ENCODE results near the gene ZNF850. TPM values are rescaled to one million over a fixed set of nuclear protein-coding genes. Genes with fewer than 3 reads are reported as not detected.

The ZNF850 gene
- total RNA-seq, 2 donors from 2014 or later: 3.8 to 4.2 TPM

GRCh38 chr19:36719687-36720556 is 52.7 kb downstream of the ZNF850 start:
- intact Hi-C loops (cut with DNase I): no loop called here
- no peak for ATAC-seq
- DNase-seq: no peak

GRCh38 chr19:36709423-36709822 is 63.2 kb downstream of the ZNF850 start:
- DNase-seq (no peak), ATAC-seq (no peak)
- intact Hi-C loops (cut with DNase I): no loop called here

GRCh38 chr19:36707134-36707533 is 65.5 kb downstream of the ZNF850 start:
- intact Hi-C loops (cut with DNase I): no loop called here
- DNase-seq (no peak), ATAC-seq (no peak)

GRCh38 chr19:36688058-36688457 is 84.5 kb downstream of the ZNF850 start:
- no peak for ATAC-seq
- intact Hi-C loops (cut with DNase I): no loop called here
- no peak for DNase-seq

- peak; percentile 99 for DNase-seq
- intact Hi-C loops (cut with DNase I): no loop called here
- ATAC-seq: peak; percentile 99 to 100
These were observed 85.2 kb downstream of the ZNF850 start, which contains the start of gene ZNF567 for GRCh38 chr19:36687214-36688056. TSS of gene ZNF567 (plus strand) at chr19:36687612. CDS start at chr19:36694868, 7,256 bp downstream.

- no peak for DNase-seq
- intact Hi-C loops (cut with DNase I): no loop called here
These were observed 86.0 kb downstream of the ZNF850 start for GRCh38 chr19:36686365-36687213.

GRCh38 chr19:36685835-36686234 is 86.8 kb downstream of the ZNF850 start:
- intact Hi-C loops (cut with DNase I): no loop called here
- DNase-seq: no peak
- no peak for ATAC-seq

More at GRCh38 chr19:36686365-36687213, 86.0 kb downstream of the ZNF850 start:
- peak; percentile 16 to 28 for ATAC-seq

GRCh38 chr19:36679455-36679854 is 93.2 kb downstream of the ZNF850 start:
- DNase-seq (no peak), ATAC-seq (no peak)
- intact Hi-C loops (cut with DNase I): no loop called here

- intact Hi-C loops (cut with DNase I): no loop called here
- no peak for DNase-seq
- ATAC-seq: no peak
These were observed 98.4 kb downstream of the ZNF850 start for GRCh38 chr19:36674201-36674600.

GRCh38 chr19:36672368-36672767 is 100.2 kb downstream of the ZNF850 start:
- intact Hi-C loops (cut with DNase I): no loop called here
- ATAC-seq (no peak), DNase-seq (no peak)

GRCh38 chr19:36668646-36669045 is 104.0 kb downstream of the ZNF850 start:
- ATAC-seq: no peak

GRCh38 chr19:36665832-36666231 is 106.8 kb downstream of the ZNF850 start:
- intact Hi-C loops (cut with DNase I): loop anchor here in 1 of 2 donors (5.0 kb wide), 1 partner anchor 94 kb away; the partner anchor contains the start of gene ZNF529
- no peak for DNase-seq

More at GRCh38 chr19:36668646-36669045, 104.0 kb downstream of the ZNF850 start:
- intact Hi-C loops (cut with DNase I): loop anchor here in 1 of 2 donors (5.0 kb wide), 1 partner anchor 96 kb away; the partner anchor contains the start of gene ZNF529
- DNase-seq: no peak

More at GRCh38 chr19:36665832-36666231, 106.8 kb downstream of the ZNF850 start:
- no peak for ATAC-seq

Other genes starting within 250 kb of the ZNF850 start
- gene ZNF260, start 244.5 kb downstream of the ZNF850 start, total RNA-seq: 1 to 10 TPM; 6.2 to 7.3 TPM
- gene ZNF529, start 199.5 kb downstream of the ZNF850 start, total RNA-seq: 10 to 100 TPM; 12.3 to 12.7 TPM
- 10 to 100 TPM; 12.1 to 13.1 TPM for gene ZNF382, start 167.5 kb downstream of the ZNF850 start, total RNA-seq
- gene ZNF461, start 106.0 kb downstream of the ZNF850 start, total RNA-seq: 1 to 10 TPM; 6.9 to 7.4 TPM
- 1 to 10 TPM; 3.8 to 5.4 TPM for gene ZNF567, start 85.2 kb downstream of the ZNF850 start, total RNA-seq
- gene ZNF790, start 65.6 kb upstream of the ZNF850 start, total RNA-seq: 1 to 10 TPM; 6.1 to 8.7 TPM
- gene ZNF345, start 78.1 kb upstream of the ZNF850 start, total RNA-seq: 1 to 10 TPM; 3.0 to 4.5 TPM
- gene ZNF829, start 143.5 kb upstream of the ZNF850 start, total RNA-seq: 1 to 10 TPM; 2.8 to 2.9 TPM
- 1 to 10 TPM; 6.1 to 9.2 TPM for gene ZNF568, start 143.5 kb upstream of the ZNF850 start, total RNA-seq

All from left cardiac atrium (tissue), 4 donors.